Measurements from ENCODE around the gene UPK1A. TPM values are rescaled to one million over a fixed set of nuclear protein-coding genes. Genes with fewer than 3 reads are reported as not detected.

Gene UPK1A
- total and polyA plus RNA-seq, 2 of the 8 experiments (the other 6 are each of a cell fraction or from before 2014, with no cell fraction given): 0.56 to 9.9 TPM

DNA sequence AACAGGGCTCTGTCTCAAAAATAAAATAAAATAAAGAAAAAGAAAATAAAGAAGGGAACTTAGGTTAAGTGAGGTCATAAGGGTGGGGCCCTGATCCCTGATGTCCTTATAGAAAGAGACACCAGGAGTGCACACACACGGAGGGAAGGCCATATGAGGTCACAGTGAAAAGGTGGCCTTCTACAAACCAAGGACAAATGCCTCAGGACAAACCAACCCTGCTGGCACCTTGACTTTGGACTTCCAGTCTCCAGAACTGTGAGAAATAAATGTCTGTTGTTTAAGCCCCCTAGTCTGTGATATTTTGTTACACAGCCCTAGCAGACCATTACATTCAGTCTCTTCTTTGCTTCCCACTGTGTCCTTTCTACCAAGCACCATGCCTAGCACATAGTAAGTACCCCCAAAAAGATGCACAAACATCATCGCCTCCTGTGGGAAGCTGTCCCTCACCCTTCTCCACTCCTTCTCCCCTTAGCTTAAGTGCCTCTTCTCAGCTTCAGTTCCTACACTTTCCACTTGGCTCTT lies 29.6 kb downstream of the UPK1A start:
- H2BK120ac ChIP-seq (replicated peaks; ENCODE audit: low read depth, low read length): no peak overlapping the region
- ChIA-PET POLR2A (ENCODE audit: partially characterized antibody) (interaction anchor here (0.6 to 2.6 kb wide), 4 partner anchors 16 to 185 kb away, joined by 3 to 11 read pairs (median 4); no protein-coding TSS in a partner anchor), CTCF (ENCODE audit: partially characterized antibody) (interaction anchor here (0.8 to 7.6 kb wide), 5 partner anchors 17 to 148 kb away, joined by 3 to 105 read pairs (median 4); no protein-coding TSS in a partner anchor)
- 75% methylated on average over 2 of the region's 2 CpGs; no CpG with 5 or more reads in 1 of the 2 experiments for WGBS, 2 experiments (ENCODE audit: extremely low coverage in 1 of 2, insufficient coverage in 1 of 2, insufficient read length in 1 of 2, insufficient replicate concordance in 2 of 2, low coverage in 1 of 2, low lambda C conversion rate in 2 of 2, missing lambda C conversion rate in 1 of 2)
- H3K18ac ChIP-seq (ENCODE audit: extremely low read depth, low read length): no peak overlapping the region
- no peaks in the 10 kb centered on the region for H3K9me3 ChIP-seq (ENCODE audit: insufficient read depth in 2 of 2, low read depth in 1 of 2, low read length in 1 of 2)
- no peak overlapping the region for H3K4me2 ChIP-seq (ENCODE audit: insufficient read depth in 1 of 2, low read depth in 2 of 2, low read length in 2 of 2)
- H2BK15ac ChIP-seq (ENCODE audit: low read length): no peak overlapping the region
- H4K20me1 ChIP-seq (replicated peaks in 1 of 2; ENCODE audit: control insufficient read depth in 1 of 2, insufficient read depth in 2 of 2, low read length in 2 of 2): no peaks in the 10 kb centered on the region
- H4K8ac ChIP-seq (ENCODE audit: extremely low read depth, insufficient read depth, low read length): no peak overlapping the region
- no peaks in the 10 kb centered on the region for H3K79me2 ChIP-seq (ENCODE audit: control insufficient read depth in 1 of 2, insufficient read depth in 2 of 2, low read length in 2 of 2)
- FAIRE-seq (no peak), DNase-seq (ENCODE audit: low read depth in 1 of 2, low spot score in 2 of 2) (no peak)
- no peak overlapping the region for H3K27ac ChIP-seq (ENCODE audit: low read depth, low read length)
- no peaks in the 10 kb centered on the region for H3K79me1 ChIP-seq (ENCODE audit: low read depth, low read length)
- no peak overlapping the region for H2AFZ ChIP-seq (ENCODE audit: low read length)
- no peak overlapping the region for H2BK5ac ChIP-seq (ENCODE audit: low read depth, low read length)
- no peaks in the 10 kb centered on the region for H3K36me3 ChIP-seq (ENCODE audit: control insufficient read depth in 2 of 4, insufficient read depth in 4 of 4, low read length in 3 of 4)
- H3K23me2 ChIP-seq (ENCODE audit: low read depth, low read length): no peaks in the 10 kb centered on the region
- H3K14ac ChIP-seq (ENCODE audit: insufficient read length): no peak overlapping the region
- H3K56ac ChIP-seq (replicated peaks; ENCODE audit: insufficient read length, low read depth, low read length): no peak overlapping the region
- H2AK5ac ChIP-seq (ENCODE audit: low read depth, low read length): 0 out of 2 replicates have a peak overlapping the region, but pooled peaks have one; percentile 42
- no peak overlapping the region for H3K9ac ChIP-seq (replicated peaks in 1 of 4; ENCODE audit: extremely low read depth in 1 of 4, low read depth in 3 of 4, low read length in 3 of 4)
- H3K27me3 ChIP-seq (replicated peaks in 1 of 4; ENCODE audit: control insufficient read depth in 3 of 4, extremely low read depth in 1 of 4, insufficient read depth in 3 of 4, low read length in 3 of 4): no peaks in the 10 kb centered on the region
- H3K4me1 ChIP-seq (replicated peaks in 1 of 4; ENCODE audit: control insufficient read depth in 3 of 4, insufficient read depth in 4 of 4, low read length in 3 of 4): no peaks in the 10 kb centered on the region
- no peak overlapping the region for H2BK20ac ChIP-seq (ENCODE audit: low read length)
- H2BK12ac ChIP-seq (ENCODE audit: low read depth, low read length): no peak overlapping the region
- no peak overlapping the region for H3K4me3 ChIP-seq (ENCODE audit: extremely low read depth in 1 of 4, insufficient read depth in 2 of 4, low read depth in 3 of 4, low read length in 4 of 4)
- H3K23ac ChIP-seq (ENCODE audit: insufficient read length): no peak overlapping the region
- no peak overlapping the region for H4K91ac ChIP-seq (replicated peaks; ENCODE audit: insufficient read length, low read length)
- H4K5ac ChIP-seq (ENCODE audit: insufficient read length, low read depth, low read length): no peak overlapping the region
- no peak overlapping the region for H3K4ac ChIP-seq (replicated peaks; ENCODE audit: insufficient read length, low read depth, low read length)
- TF ChIP-seq RXRA (IDR thresholded peaks at IDR 0.05; ENCODE audit: insufficient read depth, low read depth, low read length) (no peak), E2F6 (IDR thresholded peaks at IDR 0.05) (no peak), JUN (IDR thresholded peaks at IDR 0.05; ENCODE audit: low read depth, low read length) (no peak), CBX8 (IDR thresholded peaks at IDR 0.05; ENCODE audit: borderline replicate concordance, low read depth, low read length) (no peak), RNF2 (IDR thresholded peaks at IDR 0.05; ENCODE audit: borderline replicate concordance, low read depth, low read length, missing control alignments, poor library complexity, severe bottlenecking) (no peak), RBBP5 (IDR thresholded peaks at IDR 0.05; ENCODE audit: borderline replicate concordance, low read depth, low read length) (no peak), FOSL1 (IDR thresholded peaks at IDR 0.05; ENCODE audit: insufficient read depth, low read depth, low read length) (no peak), POLR2AphosphoS5 (IDR thresholded peaks at IDR 0.05; ENCODE audit: low read depth, low read length) (no peak), SAP30 (IDR thresholded peaks at IDR 0.05; ENCODE audit: insufficient read depth, insufficient replicate concordance, low read length) (no peak), GTF2F1 (IDR thresholded peaks at IDR 0.05; ENCODE audit: borderline replicate concordance, low read depth, low read length) (no peak), KDM1A (IDR thresholded peaks at IDR 0.05; ENCODE audit: borderline replicate concordance, low read length) (no peak), EP300 (IDR thresholded peaks at IDR 0.05; ENCODE audit: borderline replicate concordance in 1 of 2, low read depth in 2 of 2, low read length in 2 of 2) (no peak)

Measured in H1 (cell line).